22Rv1 (cell line): Measurements from ENCODE around the gene HS6ST3.
"Not testable (repeated sequence)": the region's sequence is repeated elsewhere in the genome, so short reads cannot be mapped to it uniquely, and the experiment has no call there.

Experiments used
- CTCF ChIP-seq: fragments of 450-650 bp; IDR thresholded peaks from 2 replicates; pipeline ENCODE4 v1.5.1; 2017; ENCODE audit warnings: mild to moderate bottlenecking
- ZFX ChIP-seq: fragments of 450-650 bp; IDR thresholded peaks from 2 replicates; pipeline ENCODE4 v1.6.1; 2017; ENCODE audit warnings: antibody characterized with exemption, borderline replicate concordance

- not testable (repeated sequence) for TF ChIP-seq CTCF, ZFX
Measured at GRCh38 chr13:96778302-96778701, 688.4 kb downstream of the HS6ST3 start.
